ENCODE results near the gene PABPN1.

Gene PABPN1

DNA sequence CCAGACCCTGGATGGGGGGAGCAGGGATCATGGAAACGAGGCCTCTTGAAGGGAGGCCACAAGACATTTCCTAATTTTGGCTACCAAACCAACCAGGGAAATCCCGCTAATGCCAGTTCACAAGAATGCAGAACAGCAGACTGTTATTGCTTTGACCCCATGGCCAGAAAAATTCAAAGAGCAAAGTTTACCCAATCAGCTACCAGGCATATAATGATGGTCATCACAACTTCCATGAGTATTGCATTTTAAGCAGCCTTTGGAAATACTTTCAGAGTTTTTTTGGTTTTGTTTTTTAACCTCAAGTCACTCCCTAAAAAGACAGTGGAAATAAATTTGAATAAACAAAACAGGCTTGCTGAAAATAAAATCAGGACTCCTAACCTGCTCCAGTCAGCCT lies 51.3 kb downstream of the PABPN1 start, which contains the start of gene IL25:
Gene IL25, plus strand, starts transcription at position 301 of the 400 bp plus-strand sequence.
- no peak within 1 kb of the TSS for H3K4me3 ChIP-seq (ENCODE audit: insufficient read length, low read depth)
- peaks cover 4% of the 10 kb centered on the region for H3K4me1 ChIP-seq (ENCODE audit: insufficient read depth, insufficient read length)
- no peaks in the 10 kb centered on the region for H3K9me3 ChIP-seq (ENCODE audit: insufficient read depth, low read length)
- no peak for TF ChIP-seq YY1 (IDR thresholded peaks at IDR 0.05; ENCODE audit: insufficient read depth, insufficient read length)
- peaks cover 34% of the 10 kb centered on the region for H3K27me3 ChIP-seq (ENCODE audit: insufficient read depth, insufficient read length)
- no peak for DNase-seq (ENCODE audit: low read depth, low spot score)
- no peak within 1 kb of the TSS for H3K9ac ChIP-seq (ENCODE audit: insufficient read length, low read depth)
- no peaks in the 10 kb centered on the region for H3K36me3 ChIP-seq (ENCODE audit: insufficient read depth, insufficient read length, low read length)

DNA sequence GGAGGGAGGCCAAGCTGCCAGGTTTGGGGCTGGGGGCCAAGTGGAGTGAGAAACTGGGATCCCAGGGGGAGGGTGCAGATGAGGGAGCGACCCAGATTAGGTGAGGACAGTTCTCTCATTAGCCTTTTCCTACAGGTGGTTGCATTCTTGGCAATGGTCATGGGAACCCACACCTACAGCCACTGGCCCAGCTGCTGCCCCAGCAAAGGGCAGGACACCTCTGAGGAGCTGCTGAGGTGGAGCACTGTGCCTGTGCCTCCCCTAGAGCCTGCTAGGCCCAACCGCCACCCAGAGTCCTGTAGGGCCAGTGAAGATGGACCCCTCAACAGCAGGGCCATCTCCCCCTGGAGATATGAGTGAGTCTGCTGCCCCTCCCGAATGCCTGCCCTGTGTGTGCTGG lies 51.8 kb downstream of the PABPN1 start:
- TF ChIP-seq YY1 (IDR thresholded peaks at IDR 0.05; ENCODE audit: insufficient read depth, insufficient read length) (no peak), SUZ12 (IDR thresholded peaks at IDR 0.05; ENCODE audit: extremely low read depth, insufficient read depth, insufficient read length) (no peak), ZNF274 (IDR thresholded peaks at IDR 0.05; ENCODE audit: low read depth, low read length) (no peak)

More for the DNA sequence above, 51.8 kb downstream of the PABPN1 start:
- Histone ChIP-seq H3K4me1 (ENCODE audit: insufficient read depth, insufficient read length) (peaks cover 4% of the 10 kb centered on the region), H3K9ac (ENCODE audit: insufficient read length, low read depth) (no peak overlapping the region), H3K9me3 (ENCODE audit: insufficient read depth, low read length) (no peaks in the 10 kb centered on the region), H3K4me3 (ENCODE audit: insufficient read length, low read depth) (no peak overlapping the region), H3K27me3 (ENCODE audit: insufficient read depth, insufficient read length) (peaks cover 33% of the 10 kb centered on the region), H3K36me3 (ENCODE audit: insufficient read depth, insufficient read length, low read length) (no peaks in the 10 kb centered on the region)
- DNase-seq (ENCODE audit: low read depth, low spot score) = no peak
